K562 (cell line): Measurements from ENCODE around the gene TSC22D3. TPM values are rescaled to one million over a fixed set of nuclear protein-coding genes. Genes with fewer than 3 reads are reported as not detected.

ENCODE experiments used
- ATAC-seq: fragments of 200-7000 bp; cut with Tn5 transposase; 3 replicates; pipeline ENCODE4 v1.9.1; 2020; ENCODE audit warnings: moderate library complexity
- BruUV-seq: library from RNA; stranded (reverse); fragments of 400-500 nt; replicated peaks from 2 replicates; lab custom pipeline; 2021; lab: Mats Ljungman, UMichigan
- CTCF ChIA-PET: fragments of 300-600 bp; formaldehyde crosslinking; extraction: SDS; loops from one replicate; lab custom pipeline; 2021; ENCODE audit warnings: low intra/inter-chr PET ratio; lab: Yijun Ruan, JAX
- POLR2A ChIA-PET: fragments of 300-600, 350-650 bp; sonication (Branson Sonifier 250); formaldehyde crosslinking; extraction: SDS; loops from one replicate; lab custom pipeline; 2021; ENCODE audit warnings: antibody characterized with exemption, inconsistent platforms; lab: Yijun Ruan, JAX
- DNase-seq, 4 experiments: peaks; one replicate each; pipeline versions ENCODE4 v3.0.0 to v3.0.0-alpha.2; 2011 to 2018; ENCODE audit warnings: low spot score in 3 of 4, mixed read lengths in 3 of 4; ENCODE audit errors: extremely low read depth in 1 of 4
- FAIRE-seq: peaks from 2 replicates; lab custom pipeline; 2011; peaks lifted over from hg19 to GRCh38; lab: Jason Lieb, UNC
- H2AFZ ChIP-seq: 2 replicates; pipeline ENCODE4 v1.6.0; 2011; ENCODE audit warnings: low read depth, low read length, control low read depth, inconsistent platforms
- H3K27ac ChIP-seq: fragments of 200-600 bp; 3 replicates; pipeline ENCODE4 v1.8.0; 2011; ENCODE audit warnings: low read depth, mild to moderate bottlenecking, control low read depth, inconsistent platforms, low read length, moderate library complexity, mixed read lengths; ENCODE audit errors: extremely low read depth
- H3K27me3 ChIP-seq, 2 experiments: fragments of 300-600 bp in 1 of 2; 2 replicates in 1 of 2; 3 replicates in 1 of 2; pipeline versions ENCODE4 v1.6.0 to v1.8.0; 2011; ENCODE audit warnings: inconsistent platforms in 2 of 2, low read length in 2 of 2, mild to moderate bottlenecking in 1 of 2, mixed read lengths in 1 of 2, moderate library complexity in 1 of 2; ENCODE audit not compliant: control insufficient read depth in 2 of 2, insufficient read depth in 2 of 2
- H3K36me3 ChIP-seq: fragments of 300-600 bp; 3 replicates; pipeline ENCODE4 v1.8.0; 2011; ENCODE audit warnings: mild to moderate bottlenecking, low read length, inconsistent platforms; ENCODE audit not compliant: control insufficient read depth, insufficient read depth
- H3K4me1 ChIP-seq, 2 experiments: fragments of 200-600 bp in 1 of 2; replicated peaks in 1 of 2; 2 replicates in 1 of 2; 3 replicates in 1 of 2; pipeline versions ENCODE4 v1.5.1 to v1.8.0; 2011; ENCODE audit warnings: inconsistent platforms in 2 of 2, low read length in 2 of 2, mild to moderate bottlenecking in 1 of 2, mixed read lengths in 1 of 2, moderate library complexity in 1 of 2; ENCODE audit not compliant: control insufficient read depth in 2 of 2, insufficient read depth in 2 of 2
- H3K4me2 ChIP-seq: 2 replicates; pipeline ENCODE4 v1.6.1; 2011; ENCODE audit warnings: low read length, control low read depth, inconsistent platforms, mixed read lengths; ENCODE audit not compliant: insufficient read depth
- H3K4me3 ChIP-seq: fragments of 200-600 bp; sonication (generic), shearing (Covaris generic); 2 replicates; pipeline ENCODE4 v1.5.1; 2016; ENCODE audit warnings: control low read depth, inconsistent platforms
- H3K79me2 ChIP-seq: fragments of 200-600 bp; 3 replicates; pipeline ENCODE4 v1.8.0; 2011; ENCODE audit warnings: low read length, inconsistent platforms; ENCODE audit not compliant: control insufficient read depth, insufficient read depth
- H3K9ac ChIP-seq, 2 experiments: 2 replicates each; pipeline versions ENCODE4 v1.6.0 to v1.6.1; 2011; ENCODE audit warnings: low read depth in 2 of 2, low read length in 2 of 2, control low read depth in 1 of 2, inconsistent platforms in 1 of 2, mild to moderate bottlenecking in 1 of 2, mixed read lengths in 1 of 2; ENCODE audit not compliant: insufficient read depth in 1 of 2
- H3K9me1 ChIP-seq: one replicate; pipeline ENCODE4 v1.6.0; 2011; ENCODE audit warnings: inconsistent platforms, mild to moderate bottlenecking, low read length, moderate library complexity; ENCODE audit not compliant: control insufficient read depth, insufficient read depth
- H3K9me3 ChIP-seq: replicated peaks from 2 replicates; pipeline ENCODE4 v1.5.1; 2011; ENCODE audit warnings: low read depth, low read length, inconsistent platforms; ENCODE audit not compliant: control insufficient read depth, insufficient read depth
- H4K20me1 ChIP-seq: replicated peaks from 2 replicates; pipeline ENCODE4 v1.6.1; 2011; ENCODE audit warnings: low read length, inconsistent platforms, mixed read lengths; ENCODE audit not compliant: control insufficient read depth, insufficient read depth
- BRCA1 ChIP-seq, 2 experiments: fragments of 450-650 bp in 1 of 2; sonication (generic) in 1 of 2; formaldehyde crosslinking in 1 of 2; IDR thresholded peaks; 2 replicates each; pipeline versions ENCODE4 v1.5.0 to v1.6.1; 2017 to 2020; ENCODE audit warnings: mild to moderate bottlenecking in 1 of 2, missing genetic modification reagents in 1 of 2
- CHCHD3 ChIP-seq: fragments of 250-450 bp; sonication (Bioruptor Pico); IDR thresholded peaks from 2 replicates; pipeline ENCODE4 v2.1.2; 2022; ENCODE audit warnings: mild to moderate bottlenecking
- DACH1 ChIP-seq: fragments of 450-650 bp; IDR thresholded peaks from 2 replicates; pipeline ENCODE4 v1.6.1; 2018; ENCODE audit not compliant: partially characterized antibody
- ELK3 ChIP-seq: fragments of 450-650 bp; formaldehyde crosslinking; IDR thresholded peaks from 2 replicates; pipeline ENCODE4 v1.4.0; 2020; ENCODE audit warnings: mild to moderate bottlenecking
- ERF ChIP-seq: fragments of 450-650 bp; formaldehyde crosslinking; IDR thresholded peaks from 2 replicates; pipeline ENCODE4 v1.4.0; 2020; ENCODE audit warnings: mild to moderate bottlenecking, mixed read lengths
- FOS ChIP-seq: IDR thresholded peaks from 3 replicates; pipeline ENCODE4 v1.6.1; 2011; ENCODE audit not compliant: insufficient read length; ENCODE audit errors: extremely low read depth
- IRF9 ChIP-seq: fragments of 450-650 bp; IDR thresholded peaks from 2 replicates; pipeline ENCODE4 v1.6.1; 2016; ENCODE audit warnings: missing biosample characterization, missing genetic modification characterization
- KLF16 ChIP-seq: IDR thresholded peaks from 2 replicates; pipeline ENCODE4 v1.6.1; 2016; ENCODE audit warnings: antibody characterized with exemption
- MAFG ChIP-seq: fragments of 450-650 bp; conservative IDR thresholded peaks from 2 replicates; pipeline ENCODE4 v1.6.1; 2016; ENCODE audit warnings: missing genetic modification characterization, missing compliant biosample characterization
- MTA1 ChIP-seq: fragments of 450-650 bp; IDR thresholded peaks from 2 replicates; pipeline ENCODE4 v1.6.1; 2017; ENCODE audit warnings: borderline replicate concordance
- MXD1 ChIP-seq: fragments of 250-450 bp; sonication (Bioruptor Pico); IDR thresholded peaks from 2 replicates; pipeline ENCODE4 v1.8.0; 2021; ENCODE audit warnings: borderline replicate concordance, mild to moderate bottlenecking, moderate library complexity; ENCODE audit not compliant: poor library complexity, severe bottlenecking
- MYC ChIP-seq, 2 experiments: fragments of 250-450 bp in 1 of 2; sonication (Bioruptor Pico) in 1 of 2; IDR thresholded peaks; 2 replicates each; pipeline versions ENCODE4 v1.5.1 to v1.6.1; 2012 to 2021; ENCODE audit warnings: low read depth in 2 of 2, borderline replicate concordance in 1 of 2, improper control_type of control experiment in 1 of 2, low read length in 1 of 2, mild to moderate bottlenecking in 1 of 2, moderate library complexity in 1 of 2
- RBM15 ChIP-seq: fragments of 200-400 bp; formaldehyde crosslinking; IDR thresholded peaks from 2 replicates; pipeline ENCODE4 v1.6.1; 2018; ENCODE audit warnings: mild to moderate bottlenecking, low read length, moderate library complexity; ENCODE audit not compliant: insufficient read depth
- RBM39 ChIP-seq: fragments of 200-400 bp; formaldehyde crosslinking; optimal IDR thresholded peaks from 2 replicates; pipeline ENCODE3; 2018; ENCODE audit warnings: low read depth, low read length
- SAFB ChIP-seq: fragments of 200-400 bp; formaldehyde crosslinking; IDR thresholded peaks from 2 replicates; pipeline ENCODE4 v1.6.1; 2017; ENCODE audit warnings: low read depth, low read length, borderline replicate concordance
- TAF1 ChIP-seq: IDR thresholded peaks from 2 replicates; pipeline ENCODE4 v1.6.1; 2011; ENCODE audit warnings: mild to moderate bottlenecking, low read length, moderate library complexity; ENCODE audit not compliant: insufficient read depth, control insufficient read depth, severe bottlenecking; ENCODE audit errors: extremely low read depth
- TFAP4 ChIP-seq: sonication (generic); formaldehyde crosslinking; IDR thresholded peaks from 2 replicates; pipeline ENCODE4 v1.8.0; 2022; ENCODE audit warnings: missing genetic modification reagents, mild to moderate bottlenecking, moderate library complexity, borderline replicate concordance
- ZNF165 ChIP-seq: fragments of 250-450 bp; sonication (Bioruptor Pico); IDR thresholded peaks from 2 replicates; pipeline ENCODE4 v1.4.0; 2020; ENCODE audit warnings: borderline replicate concordance
- ZNF239 ChIP-seq: fragments of 250-450 bp; sonication (Bioruptor Pico); IDR thresholded peaks from 2 replicates; pipeline ENCODE4 v1.4.0; 2020; ENCODE audit warnings: mild to moderate bottlenecking
- WGBS: fragments of 100-300 bp; shearing (Covaris generic); methylation state at CpG from one replicate; pipeline ENCODE4 v1.1.6; 2016; ENCODE audit warnings: low coverage, mixed read lengths; ENCODE audit not compliant: insufficient coverage; ENCODE audit errors: missing lambda C conversion rate; 5-methylcytosine and 5-hydroxymethylcytosine counted together
- in situ Hi-C: fragments of 300-500 bp; cut with MboI; formaldehyde crosslinking; loops from 4 replicates; pipeline ENCODE4 v1.15.0; 2018; ENCODE audit warnings: inconsistent platforms, mixed read lengths
- intact Hi-C: fragments of 100-400 bp; cut with micrococcal nuclease; formaldehyde crosslinking; loops from 2 replicates; pipeline ENCODE4 v1.14.2; 2022
- polyA plus RNA-seq, 8 experiments: library from polyadenylated mRNA; depleted of rRNA in 4 of 8; stranded (reverse) in 5 of 8; unstranded in 3 of 8; fragments of >200 nt; fragmentation: Nextera tagmentation in 2 of 8; fragmentation: Illumina TruSeq in 1 of 8; extraction: Ambion mirVana in 2 of 8; extraction: Trizol in 1 of 8; gene quantifications; 2 replicates each; pipeline versions ENCODE4 v1.2.1 to v1.2.3, GENCODE V29; 2011 to 2014; ENCODE audit warnings: inconsistent platforms in 1 of 8, missing spikeins in 1 of 8
- total RNA-seq, 7 experiments: library from RNA; depleted of rRNA in 6 of 7; stranded (reverse); fragments of >200 nt in 6 of 7; fragmentation: Illumina TruSeq in 2 of 7; extraction: Trizol in 2 of 7; gene quantifications; 2 replicates each; pipeline versions ENCODE4 v1.2.1 to v1.2.3, GENCODE V29; 2011 to 2021; ENCODE audit warnings: low replicate concordance in 1 of 7

TSC22D3 gene
- total and polyA plus RNA-seq, 9 of the 15 experiments (the other 6 are each of a cell fraction or from before 2014, with no cell fraction given), result 0.48 to 3.0 (median 0.87) TPM

- Histone ChIP-seq H3K4me3 (no peak overlapping the region), H2AFZ (no peak overlapping the region), H3K9me1 (no peaks in the 10 kb centered on the region), H3K79me2 (no peaks in the 10 kb centered on the region), H3K36me3 (no peaks in the 10 kb centered on the region), H3K4me1 (no peaks in the 10 kb centered on the region), H3K27me3 (no peaks in the 10 kb centered on the region; a peak in 1 of 5 replicates), H3K9ac (no peak overlapping the region), H3K4me2 (no peak overlapping the region), H4K20me1 (no peaks in the 10 kb centered on the region), H3K9me3 (no peaks in the 10 kb centered on the region), H3K27ac (no peak overlapping the region)
- ChIA-PET CTCF (no interaction called here), POLR2A (interaction anchor here (1.2 kb wide), 1 partner anchor 98 kb away, joined by 5 read pairs; no protein-coding TSS in a partner anchor)
- WGBS, result 0% methylated on average over 1 of the region's 1 CpG
- no peak for DNase-seq
- BruUV-seq, result no TSS peak
- FAIRE-seq, result no peak
- no peak for ATAC-seq
- TF ChIP-seq RBM15, result no peak
- no peak for TF ChIP-seq RBM39
- TF ChIP-seq DACH1, result no peak
- TF ChIP-seq KLF16, result no peak
- TF ChIP-seq BRCA1 (IDR thresholded peaks at IDR 0.05), result no peak
- TF ChIP-seq BRCA1 (CRISPR knock-in tag; IDR thresholded peaks at IDR 0.05), result no peak
- no peak for TF ChIP-seq TAF1
- TF ChIP-seq MAFG (tag), result no peak
- TF ChIP-seq MXD1 (CRISPR knock-in tag), result no peak
- no peak for TF ChIP-seq SAFB
- no peak for TF ChIP-seq IRF9 (tag)
- TF ChIP-seq ELK3, result no peak
- no peak for TF ChIP-seq ZNF239
- no peak for TF ChIP-seq MYC (IDR thresholded peaks at IDR 0.05; ENCODE audit: low read depth, low read length)
- TF ChIP-seq MYC (CRISPR knock-in tag; IDR thresholded peaks at IDR 0.05; ENCODE audit: borderline replicate concordance, low read depth), result no peak
- no peak for TF ChIP-seq MTA1
- TF ChIP-seq ERF, result no peak
- no peak for TF ChIP-seq FOS
- TF ChIP-seq CHCHD3, result no peak
- no peak for TF ChIP-seq TFAP4
- TF ChIP-seq ZNF165 (CRISPR knock-in tag), result no peak
- in situ Hi-C loops (no loop called here), intact Hi-C loops (no loop called here)
Measured at GRCh38 chrX:107787827-107788226, 12.2 kb upstream of the TSC22D3 start.
